ENCODE data around the gene KCNJ6.

Gene KCNJ6

DNA sequence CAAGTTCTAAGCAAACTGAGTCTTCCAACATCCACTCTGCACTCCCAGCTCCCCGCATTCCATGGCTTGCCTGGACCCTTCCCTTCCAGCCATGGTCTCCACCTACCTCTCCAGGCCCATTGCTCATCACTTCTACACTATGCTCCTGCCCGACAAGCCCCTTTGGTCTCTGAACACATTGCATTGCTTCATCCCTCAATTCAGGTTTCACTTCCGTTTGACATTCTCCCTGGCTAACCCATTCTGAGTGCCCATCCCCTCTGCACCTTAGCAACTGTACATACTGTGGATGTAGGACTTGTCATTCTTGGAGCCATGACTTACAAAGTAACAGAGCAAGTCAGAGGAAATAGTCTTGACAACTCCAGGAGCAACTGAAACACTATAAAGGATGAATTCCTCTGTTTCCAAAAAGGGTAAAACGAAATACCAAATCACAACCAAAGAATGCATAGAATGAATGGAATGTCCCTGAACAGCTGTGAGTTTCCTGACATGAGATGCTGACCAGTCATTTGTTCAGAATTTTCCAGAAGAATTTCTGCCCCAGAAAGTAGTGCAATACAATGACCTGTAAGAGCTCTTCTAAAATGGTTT, 66.7 kb downstream of the KCNJ6 start:
- DNase-seq = peak; percentile 49
- in situ Hi-C loops (cut with HindIII; ENCODE audit: low pct_ligation_motif_present, low sequenced_read_pairs) = no loop called here
- H3K27ac ChIP-seq = peak overlapping the region; percentile 11
- H3K36me3 ChIP-seq (replicated peaks) = no peaks in the 10 kb centered on the region
- no peak overlapping the region for H3K4me3 ChIP-seq (ENCODE audit: low read depth, low read length)
- TF ChIP-seq, protein P1, sequence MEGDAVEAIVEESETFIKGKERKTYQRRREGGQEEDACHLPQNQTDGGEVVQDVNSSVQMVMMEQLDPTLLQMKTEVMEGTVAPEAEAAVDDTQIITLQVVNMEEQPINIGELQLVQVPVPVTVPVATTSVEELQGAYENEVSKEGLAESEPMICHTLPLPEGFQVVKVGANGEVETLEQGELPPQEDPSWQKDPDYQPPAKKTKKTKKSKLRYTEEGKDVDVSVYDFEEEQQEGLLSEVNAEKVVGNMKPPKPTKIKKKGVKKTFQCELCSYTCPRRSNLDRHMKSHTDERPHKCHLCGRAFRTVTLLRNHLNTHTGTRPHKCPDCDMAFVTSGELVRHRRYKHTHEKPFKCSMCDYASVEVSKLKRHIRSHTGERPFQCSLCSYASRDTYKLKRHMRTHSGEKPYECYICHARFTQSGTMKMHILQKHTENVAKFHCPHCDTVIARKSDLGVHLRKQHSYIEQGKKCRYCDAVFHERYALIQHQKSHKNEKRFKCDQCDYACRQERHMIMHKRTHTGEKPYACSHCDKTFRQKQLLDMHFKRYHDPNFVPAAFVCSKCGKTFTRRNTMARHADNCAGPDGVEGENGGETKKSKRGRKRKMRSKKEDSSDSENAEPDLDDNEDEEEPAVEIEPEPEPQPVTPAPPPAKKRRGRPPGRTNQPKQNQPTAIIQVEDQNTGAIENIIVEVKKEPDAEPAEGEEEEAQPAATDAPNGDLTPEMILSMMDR (IDR thresholded peaks at IDR 0.05; ENCODE audit: low read depth, low read length, missing control alignments) = no peak
- no peaks in the 10 kb centered on the region for H3K27me3 ChIP-seq (replicated peaks)

DNA sequence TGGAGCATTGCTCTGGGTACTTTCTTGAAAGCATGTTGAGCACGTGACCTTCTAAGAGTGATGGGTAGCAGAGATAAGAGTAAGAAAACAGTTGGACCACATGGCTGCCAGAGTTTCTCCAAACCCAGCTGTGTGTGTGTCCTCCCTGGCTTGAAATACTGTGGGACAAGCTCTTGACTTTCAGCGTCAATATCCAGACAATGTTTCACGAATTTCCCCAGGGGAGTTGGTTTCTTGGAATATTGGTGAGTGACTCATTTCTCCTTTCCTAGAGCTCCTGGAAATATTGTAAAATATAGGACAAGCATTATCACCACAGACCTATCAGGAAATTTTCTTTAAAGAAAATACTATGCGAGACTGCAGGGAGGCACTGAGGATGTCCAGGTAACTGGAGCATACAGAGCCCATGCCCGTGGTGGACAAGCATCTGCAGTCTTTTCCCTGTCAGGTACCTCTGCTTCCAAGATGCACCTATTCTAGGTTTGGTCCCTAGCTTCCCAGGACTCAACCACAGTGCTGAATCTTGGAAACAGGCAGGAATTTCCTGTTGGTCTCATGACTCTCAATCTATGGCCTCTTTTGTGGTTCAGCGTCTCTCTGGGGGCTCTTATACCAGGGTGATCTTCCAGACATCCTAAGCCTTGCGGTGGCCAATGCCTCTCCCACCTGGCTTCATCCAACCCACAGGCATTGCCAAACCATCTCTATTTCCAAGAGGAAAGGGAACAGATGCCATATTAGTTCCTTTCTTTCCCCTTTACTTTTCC, 67.4 kb downstream of the KCNJ6 start:
- Histone ChIP-seq H3K27ac (peak overlapping the region; percentile 11), H3K4me3 (ENCODE audit: low read depth, low read length) (no peak overlapping the region), H3K36me3 (replicated peaks) (no peaks in the 10 kb centered on the region), H3K27me3 (replicated peaks) (no peaks in the 10 kb centered on the region)
- TF ChIP-seq, protein P1 (IDR thresholded peaks at IDR 0.05; ENCODE audit: low read depth, low read length, missing control alignments) = no peak
- DNase-seq = peak; percentile 28
- in situ Hi-C loops (cut with HindIII; ENCODE audit: low pct_ligation_motif_present, low sequenced_read_pairs) = no loop called here

DNA sequence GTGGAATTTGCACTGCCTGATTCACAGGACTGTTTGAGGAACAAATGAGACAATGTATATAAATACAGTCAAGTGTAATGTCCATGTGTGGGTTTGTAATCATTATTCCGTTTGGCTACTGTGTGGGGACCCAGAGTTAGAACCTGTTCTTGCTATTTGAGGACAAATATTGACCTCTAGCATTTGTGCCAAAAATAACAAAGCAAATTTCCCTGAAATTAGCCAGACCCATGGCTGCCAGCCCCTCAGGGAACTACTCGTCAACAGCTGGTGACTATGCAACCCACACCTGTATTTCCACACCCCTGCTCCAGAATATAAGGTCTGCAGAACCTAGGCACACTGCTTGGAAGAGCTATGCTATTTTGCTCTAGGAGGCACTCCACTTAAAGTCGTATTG, 70.7 kb downstream of the KCNJ6 start:
- no peak overlapping the region for H3K4me3 ChIP-seq (ENCODE audit: low read depth, low read length)
- no peak overlapping the region for H3K27ac ChIP-seq
- no peaks in the 10 kb centered on the region for H3K36me3 ChIP-seq (replicated peaks)
- no peak for DNase-seq
- H3K27me3 ChIP-seq (replicated peaks) = no peaks in the 10 kb centered on the region
- in situ Hi-C loops (cut with HindIII; ENCODE audit: low pct_ligation_motif_present, low sequenced_read_pairs) = no loop called here
- TF ChIP-seq, protein P1 (IDR thresholded peaks at IDR 0.05; ENCODE audit: low read depth, low read length, missing control alignments) = no peak

DNA sequence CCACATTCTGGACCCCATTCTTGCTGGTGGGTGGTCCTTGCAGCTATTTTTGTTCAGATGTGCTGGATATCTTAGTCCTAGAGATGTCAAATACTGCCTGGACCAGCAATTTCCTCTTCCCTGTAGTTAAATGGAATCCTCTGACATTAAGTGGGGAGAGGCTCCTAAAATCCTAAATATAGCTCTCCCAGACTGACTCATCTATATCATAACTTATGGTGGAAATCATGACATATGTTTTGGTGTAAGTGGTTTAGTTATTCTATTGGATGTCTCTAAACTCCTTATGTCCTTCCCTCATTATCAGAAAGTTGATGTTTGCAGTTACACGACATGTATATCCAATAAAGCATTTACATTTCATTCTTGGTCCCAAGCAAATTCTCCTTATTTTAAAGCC, 73.1 kb downstream of the KCNJ6 start:
- H3K36me3 ChIP-seq (replicated peaks) = no peaks in the 10 kb centered on the region
- no peak for DNase-seq
- H3K27ac ChIP-seq = no peak overlapping the region
- TF ChIP-seq, protein P1 (IDR thresholded peaks at IDR 0.05; ENCODE audit: low read depth, low read length, missing control alignments) = no peak
- in situ Hi-C loops (cut with HindIII; ENCODE audit: low pct_ligation_motif_present, low sequenced_read_pairs) = no loop called here
- H3K4me3 ChIP-seq (ENCODE audit: low read depth, low read length) = no peak overlapping the region
- H3K27me3 ChIP-seq (replicated peaks) = no peaks in the 10 kb centered on the region

DNA sequence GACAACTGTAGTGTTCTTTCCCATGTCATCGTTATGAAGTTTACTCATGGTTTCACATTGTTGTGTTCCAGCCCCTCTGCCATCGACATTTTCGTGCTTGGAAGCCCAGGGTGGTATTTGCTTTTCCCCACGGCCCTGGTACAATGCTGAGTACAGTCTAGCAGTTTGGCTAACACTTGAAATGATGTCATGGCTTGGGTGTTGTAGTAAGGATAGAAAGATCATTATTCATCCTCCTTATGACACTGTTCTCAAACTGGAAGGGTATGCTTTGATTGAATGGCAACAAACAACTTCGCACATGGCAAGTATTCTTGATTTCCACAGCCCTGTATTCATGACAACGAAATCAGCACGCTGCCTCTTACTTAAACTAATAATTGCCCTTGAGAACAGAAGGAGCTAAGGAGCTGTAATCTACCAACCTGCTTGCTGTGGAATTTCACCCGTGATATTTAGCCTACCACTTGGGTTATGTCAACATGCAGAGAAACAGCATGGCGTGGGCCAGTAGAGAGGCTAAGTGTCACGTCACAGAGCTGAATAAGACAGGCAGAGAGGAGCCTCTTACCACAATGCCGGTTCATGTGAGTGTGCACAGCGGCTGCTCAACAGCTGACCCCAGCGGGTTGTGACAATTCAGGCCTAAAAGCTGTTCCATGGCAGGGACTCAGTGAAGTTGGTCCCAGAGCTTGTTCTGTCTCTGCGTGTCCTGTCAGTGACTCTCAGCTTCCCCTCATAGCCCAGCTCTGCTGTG, 73.9 kb downstream of the KCNJ6 start:
- in situ Hi-C loops (cut with HindIII; ENCODE audit: low pct_ligation_motif_present, low sequenced_read_pairs) = no loop called here
- DNase-seq = no peak
- Histone ChIP-seq H3K27ac (no peak overlapping the region), H3K36me3 (replicated peaks) (no peaks in the 10 kb centered on the region), H3K27me3 (replicated peaks) (no peaks in the 10 kb centered on the region), H3K4me3 (ENCODE audit: low read depth, low read length) (no peak overlapping the region)
- TF ChIP-seq, protein P1 (IDR thresholded peaks at IDR 0.05; ENCODE audit: low read depth, low read length, missing control alignments) = no peak
